BE2C (cell line): ENCODE data around the gene C11orf21.

Source experiments
- DNase-seq: peaks from one replicate; pipeline ENCODE4 v3.0.0-alpha.2; 2020
- H3K27me3 ChIP-seq: fragments of 250-450 bp; sonication (Bioruptor Pico); 2 replicates; pipeline ENCODE4 v1.5.1; 2020; ENCODE audit warnings: mild to moderate bottlenecking
- H3K36me3 ChIP-seq: fragments of 250-450 bp; sonication (Bioruptor Pico); 2 replicates; pipeline ENCODE4 v1.5.1; 2020; ENCODE audit warnings: mild to moderate bottlenecking
- H3K4me1 ChIP-seq: fragments of 250-450 bp; sonication (Bioruptor Pico); 2 replicates; pipeline ENCODE4 v1.5.1; 2020
- H3K4me3 ChIP-seq: 2 replicates; pipeline ENCODE4 v1.5.1; 2011; ENCODE audit warnings: low read depth, low read length
- H3K9me3 ChIP-seq: fragments of 250-450 bp; sonication (Bioruptor Pico); 2 replicates; pipeline ENCODE4 v1.5.1; 2020
- CTCF ChIP-seq: IDR thresholded peaks from 2 replicates; pipeline ENCODE4 v1.5.1; 2012; ENCODE audit warnings: mild to moderate bottlenecking, low read depth, low read length

The C11orf21 gene

GRCh38 chr11:2268729-2269600 is 32.8 kb downstream of the C11orf21 start:
- no peak for TF ChIP-seq CTCF
- H3K4me1 ChIP-seq, result no peaks in the 10 kb centered on the region
- H3K36me3 ChIP-seq, result no peaks in the 10 kb centered on the region
- no peak for DNase-seq
- no peaks in the 10 kb centered on the region for H3K9me3 ChIP-seq
- H3K4me3 ChIP-seq, result no peak overlapping the region
- H3K27me3 ChIP-seq, result peaks cover 26% of the 10 kb centered on the region

- Histone ChIP-seq H3K9me3 (no peaks in the 10 kb centered on the region), H3K4me3 (no peak overlapping the region), H3K27me3 (peaks cover 26% of the 10 kb centered on the region), H3K4me1 (no peaks in the 10 kb centered on the region), H3K36me3 (no peaks in the 10 kb centered on the region)
- no peak for DNase-seq
- TF ChIP-seq CTCF, result no peak
These were observed 33.6 kb downstream of the C11orf21 start for GRCh38 chr11:2267851-2268728.

GRCh38 chr11:2267306-2267850 is 34.3 kb downstream of the C11orf21 start:
- no peaks in the 10 kb centered on the region for H3K4me1 ChIP-seq
- no peaks in the 10 kb centered on the region for H3K9me3 ChIP-seq
- H3K27me3 ChIP-seq, result peaks cover 26% of the 10 kb centered on the region
- no peak for TF ChIP-seq CTCF
- H3K36me3 ChIP-seq, result no peaks in the 10 kb centered on the region
- no peak overlapping the region for H3K4me3 ChIP-seq
- no peak for DNase-seq

GRCh38 chr11:2266586-2267305 is 35.0 kb downstream of the C11orf21 start:
- no peaks in the 10 kb centered on the region for H3K36me3 ChIP-seq
- H3K4me1 ChIP-seq, result no peaks in the 10 kb centered on the region
- TF ChIP-seq CTCF, result no peak
- peaks cover 26% of the 10 kb centered on the region for H3K27me3 ChIP-seq
- no peak for DNase-seq
- no peak overlapping the region for H3K4me3 ChIP-seq
- no peaks in the 10 kb centered on the region for H3K9me3 ChIP-seq

GRCh38 chr11:2265854-2266585 is 35.7 kb downstream of the C11orf21 start:
- no peaks in the 10 kb centered on the region for H3K9me3 ChIP-seq
- no peak for TF ChIP-seq CTCF
- no peaks in the 10 kb centered on the region for H3K4me1 ChIP-seq
- H3K36me3 ChIP-seq, result no peaks in the 10 kb centered on the region
- peaks cover 26% of the 10 kb centered on the region for H3K27me3 ChIP-seq
- no peak overlapping the region for H3K4me3 ChIP-seq
- no peak for DNase-seq
